Lower leg skin (tissue), 3 donors: ENCODE measurements around the gene DRC3.

Experiments used
- POLR2A ChIP-seq, 2 donors: fragments of 450-650 bp; IDR thresholded peaks; one replicate each; pipeline ENCODE4 v1.6.1; 2016 to 2017; ENCODE audit warnings: antibody characterized with exemption in 2 of 2, mild to moderate bottlenecking in 1 of 2, moderate library complexity in 1 of 2
- TF ChIP-seq, protein P1 (sequence below), 3 donors: fragments of 450-650 bp; IDR thresholded peaks; one replicate each; pipeline ENCODE4 v1.5.1; 2016; ENCODE audit warnings: antibody characterized with exemption in 3 of 3, mild to moderate bottlenecking in 3 of 3, moderate library complexity in 2 of 3

DNA sequence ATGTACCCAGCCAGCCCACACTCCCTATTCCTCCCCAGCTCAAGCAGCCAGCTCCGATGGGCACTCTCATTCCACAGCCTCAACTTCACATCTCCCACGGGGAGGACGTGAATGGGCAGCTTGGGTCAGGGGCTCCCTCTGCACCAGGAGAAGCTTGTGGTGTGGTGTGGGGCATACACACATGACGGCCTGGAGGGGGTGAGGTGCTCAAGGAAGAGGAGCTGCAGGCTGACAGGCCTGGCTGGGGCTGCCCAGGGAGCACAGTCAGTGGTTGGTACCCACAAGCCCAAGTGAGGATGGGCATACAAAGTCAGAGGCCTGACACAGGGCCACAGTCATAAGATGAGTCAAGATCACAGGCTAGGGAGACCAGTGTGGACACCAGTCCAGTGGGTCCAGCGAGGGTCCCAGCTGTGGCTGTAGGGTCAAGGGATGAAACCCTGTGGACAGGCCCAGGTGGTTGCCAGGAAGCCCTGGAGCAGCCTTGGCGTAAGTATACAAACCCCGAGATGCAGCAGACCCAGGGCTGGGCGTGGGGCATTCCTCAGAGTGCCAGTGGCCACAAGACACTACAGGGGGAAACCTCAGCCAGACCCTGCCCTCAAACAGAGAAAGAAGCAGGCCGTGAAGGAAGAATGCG is 4.4 kb downstream of the DRC3 start:
- TF ChIP-seq, protein P1, sequence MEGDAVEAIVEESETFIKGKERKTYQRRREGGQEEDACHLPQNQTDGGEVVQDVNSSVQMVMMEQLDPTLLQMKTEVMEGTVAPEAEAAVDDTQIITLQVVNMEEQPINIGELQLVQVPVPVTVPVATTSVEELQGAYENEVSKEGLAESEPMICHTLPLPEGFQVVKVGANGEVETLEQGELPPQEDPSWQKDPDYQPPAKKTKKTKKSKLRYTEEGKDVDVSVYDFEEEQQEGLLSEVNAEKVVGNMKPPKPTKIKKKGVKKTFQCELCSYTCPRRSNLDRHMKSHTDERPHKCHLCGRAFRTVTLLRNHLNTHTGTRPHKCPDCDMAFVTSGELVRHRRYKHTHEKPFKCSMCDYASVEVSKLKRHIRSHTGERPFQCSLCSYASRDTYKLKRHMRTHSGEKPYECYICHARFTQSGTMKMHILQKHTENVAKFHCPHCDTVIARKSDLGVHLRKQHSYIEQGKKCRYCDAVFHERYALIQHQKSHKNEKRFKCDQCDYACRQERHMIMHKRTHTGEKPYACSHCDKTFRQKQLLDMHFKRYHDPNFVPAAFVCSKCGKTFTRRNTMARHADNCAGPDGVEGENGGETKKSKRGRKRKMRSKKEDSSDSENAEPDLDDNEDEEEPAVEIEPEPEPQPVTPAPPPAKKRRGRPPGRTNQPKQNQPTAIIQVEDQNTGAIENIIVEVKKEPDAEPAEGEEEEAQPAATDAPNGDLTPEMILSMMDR (IDR thresholded peaks at IDR 0.05): no peak
- no peak for TF ChIP-seq POLR2A (IDR thresholded peaks at IDR 0.05)
